ENCODE results near the gene PCBP2.

GRCh38 chr12:53486736-53487487, 35.0 kb downstream of the PCBP2 start:
- TF ChIP-seq CTCF (IDR thresholded peaks at IDR 0.05): no peak
- TF ChIP-seq POLR2AphosphoS5 (IDR thresholded peaks at IDR 0.05): no peak
